ENCODE measurements around the gene TRPM3. TPM values are rescaled to one million over a fixed set of nuclear protein-coding genes. Genes with fewer than 3 reads are reported as not detected.

The TRPM3 gene
- total and polyA plus RNA-seq, 2 of the 13 experiments (the other 11 are each of a cell fraction or from before 2014, with no cell fraction given): not detected

- TF ChIP-seq ZBTB46 (CRISPR knock-in tag; IDR thresholded peaks at IDR 0.05; ENCODE audit: borderline replicate concordance): no peak
- TF ChIP-seq MXD1 (CRISPR knock-in tag; IDR thresholded peaks at IDR 0.05): no peak
These were observed 579.0 kb downstream of the TRPM3 start (continued) for GRCh38 chr9:70542311-70542931.

- H3K9me3 ChIP-seq (ENCODE audit: low read length): no peaks in the 10 kb centered on the region
- no peak overlapping the region for H2AFZ ChIP-seq (ENCODE audit: low read length)
- no peaks in the 10 kb centered on the region for H4K20me1 ChIP-seq (ENCODE audit: insufficient read depth, low read length)
- no peak overlapping the region for H3K9ac ChIP-seq (ENCODE audit: insufficient read depth, low read depth, low read length)
- no peaks in the 10 kb centered on the region for H3K4me1 ChIP-seq (ENCODE audit: insufficient read depth, low read length)
- BruUV-seq (replicated peaks): no TSS peak
- 12% methylated on average over 5 of the region's 5 CpGs for WGBS (ENCODE audit: low lambda C conversion rate)
- H3K27me3 ChIP-seq (ENCODE audit: control insufficient read depth in 1 of 2, insufficient read depth in 2 of 2, low read length in 2 of 2): no peaks in the 10 kb centered on the region
- intact Hi-C loops (cut with micrococcal nuclease; ENCODE audit: unreplicated experiment) (no loop called here), in situ Hi-C loops (cut with HindIII; ENCODE audit: extremely low pct_ligation_motif_present, low pct_unique_long_range_greater_than_20kb) (no loop called here)
- ChIA-PET CTCF (ENCODE audit: low intra/inter-chr PET ratio, low total read pairs) (no interaction called here), POLR2A (no interaction called here)
- FAIRE-seq (no peak), DNase-seq (ENCODE audit: low spot score) (no peak), ATAC-seq (no peak)
- H3K79me2 ChIP-seq (ENCODE audit: insufficient read depth, low read length): no peaks in the 10 kb centered on the region
- H3K4me3 ChIP-seq (replicated peaks in 1 of 3; ENCODE audit: insufficient read depth in 1 of 3, low read depth in 2 of 3, low read length in 3 of 3): no peak overlapping the region
- no peaks in the 10 kb centered on the region for H3K36me3 ChIP-seq (replicated peaks in 1 of 2; ENCODE audit: control insufficient read depth in 1 of 2, insufficient read depth in 2 of 2, low read length in 2 of 2)
- no peak overlapping the region for H3K4me2 ChIP-seq (ENCODE audit: low read depth, low read length)
- no peak overlapping the region for H3K27ac ChIP-seq (ENCODE audit: extremely low read length, insufficient read depth, low read length)
- no peak for TF ChIP-seq ATF6 (CRISPR knock-in tag; conservative IDR thresholded peaks at IDR 0.05)
- no peak for TF ChIP-seq CREM (IDR thresholded peaks at IDR 0.05)
- no peak for TF ChIP-seq CREM (CRISPR knock-in tag; IDR thresholded peaks at IDR 0.05)
- no peak for TF ChIP-seq PAWR (CRISPR knock-in tag; IDR thresholded peaks at IDR 0.05; ENCODE audit: borderline replicate concordance)
- no peak for TF ChIP-seq IKZF5 (CRISPR knock-in tag; IDR thresholded peaks at IDR 0.05)
- TF ChIP-seq ELF3 (CRISPR knock-in tag; IDR thresholded peaks at IDR 0.05): no peak
- no peak for TF ChIP-seq KLF12 (CRISPR knock-in tag; IDR thresholded peaks at IDR 0.05; ENCODE audit: borderline replicate concordance)
- TF ChIP-seq SOX6 (IDR thresholded peaks at IDR 0.05): no peak
- no peak for TF ChIP-seq SOX6 (CRISPR knock-in tag; IDR thresholded peaks at IDR 0.05)
- no peak for TF ChIP-seq FOXK2 (IDR thresholded peaks at IDR 0.05)
- TF ChIP-seq CBX5 (CRISPR knock-in tag; IDR thresholded peaks at IDR 0.05; ENCODE audit: borderline replicate concordance): no peak
- TF ChIP-seq MTF1 (CRISPR knock-in tag; IDR thresholded peaks at IDR 0.05): no peak
- no peak for TF ChIP-seq DMAP1 (CRISPR knock-in tag; IDR thresholded peaks at IDR 0.05)
These were observed 581.4 kb downstream of the TRPM3 start for GRCh38 chr9:70540016-70540415.

Data from HepG2 (cell line).